Measurements from ENCODE around the gene NUBP2.

Gene NUBP2

GRCh38 chr16:1786242-1787055 lies 3.7 kb downstream of the NUBP2 start:
- H3K4me1 Mint-ChIP-seq = peaks cover 25% of the 10 kb centered on the region
- no peaks in the 10 kb centered on the region for H3K27me3 Mint-ChIP-seq
- no peaks in the 10 kb centered on the region for H3K9me3 Mint-ChIP-seq
- H3K27ac Mint-ChIP-seq (ENCODE audit: low read depth) = no peak overlapping the region
- H3K4me3 Mint-ChIP-seq = no peak overlapping the region
- DNase-seq (ENCODE audit: low spot score in 2 of 2) (no peak), ATAC-seq (replicated peaks; ENCODE audit: extremely low read depth, poor library complexity, severe bottlenecking) (no peak)
- H3K36me3 Mint-ChIP-seq (ENCODE audit: insufficient read depth) = peaks cover 14% of the 10 kb centered on the region

GRCh38 chr16:1787056-1787321 lies 4.2 kb downstream of the NUBP2 start:
- no peak for ATAC-seq (replicated peaks; ENCODE audit: extremely low read depth, poor library complexity, severe bottlenecking)
- no peaks in the 10 kb centered on the region for H3K9me3 Mint-ChIP-seq
- H3K36me3 Mint-ChIP-seq (ENCODE audit: insufficient read depth) = peaks cover 12% of the 10 kb centered on the region
- H3K27ac Mint-ChIP-seq (ENCODE audit: low read depth) = no peak overlapping the region
- peaks cover 19% of the 10 kb centered on the region for H3K4me1 Mint-ChIP-seq
- DNase-seq (ENCODE audit: low spot score in 2 of 2) = no peak
- H3K4me3 Mint-ChIP-seq = no peak overlapping the region
- no peaks in the 10 kb centered on the region for H3K27me3 Mint-ChIP-seq

GRCh38 chr16:1787322-1788094 lies 4.7 kb downstream of the NUBP2 start:
- ATAC-seq (replicated peaks; ENCODE audit: extremely low read depth, poor library complexity, severe bottlenecking) (no peak), DNase-seq (ENCODE audit: low spot score in 2 of 2) (no peak)
- Mint-ChIP-seq H3K4me1 (peaks cover 18% of the 10 kb centered on the region), H3K27me3 (no peaks in the 10 kb centered on the region), H3K9me3 (no peaks in the 10 kb centered on the region), H3K36me3 (ENCODE audit: insufficient read depth) (peaks cover 10% of the 10 kb centered on the region), H3K4me3 (no peak overlapping the region), H3K27ac (ENCODE audit: low read depth) (no peak overlapping the region)

GRCh38 chr16:1788095-1788707 lies 5.4 kb downstream of the NUBP2 start:
- H3K27ac Mint-ChIP-seq (ENCODE audit: low read depth) = no peak overlapping the region
- peaks cover 16% of the 10 kb centered on the region for H3K4me1 Mint-ChIP-seq
- no peak for ATAC-seq (replicated peaks; ENCODE audit: extremely low read depth, poor library complexity, severe bottlenecking)
- H3K4me3 Mint-ChIP-seq = no peak overlapping the region
- peaks cover 7% of the 10 kb centered on the region for H3K36me3 Mint-ChIP-seq (ENCODE audit: insufficient read depth)
- no peak for DNase-seq (ENCODE audit: low spot score in 2 of 2)
- no peaks in the 10 kb centered on the region for H3K9me3 Mint-ChIP-seq
- H3K27me3 Mint-ChIP-seq = no peaks in the 10 kb centered on the region

- Mint-ChIP-seq H3K4me1 (peaks cover 13% of the 10 kb centered on the region), H3K27me3 (no peaks in the 10 kb centered on the region), H3K4me3 (no peak overlapping the region), H3K9me3 (no peaks in the 10 kb centered on the region), H3K27ac (ENCODE audit: low read depth) (peak overlapping the region; percentile 76), H3K36me3 (ENCODE audit: insufficient read depth) (peaks cover 7% of the 10 kb centered on the region)
- ATAC-seq (replicated peaks; ENCODE audit: extremely low read depth, poor library complexity, severe bottlenecking) (no peak), DNase-seq (ENCODE audit: low spot score in 2 of 2) (no peak)
These were observed 5.9 kb downstream of the NUBP2 start for GRCh38 chr16:1788708-1789100.

GRCh38 chr16:1789643-1790045 lies 6.9 kb downstream of the NUBP2 start:
- Mint-ChIP-seq H3K27ac (ENCODE audit: low read depth) (no peak overlapping the region), H3K4me3 (no peak overlapping the region), H3K9me3 (no peaks in the 10 kb centered on the region), H3K27me3 (no peaks in the 10 kb centered on the region), H3K36me3 (ENCODE audit: insufficient read depth) (peaks cover 6% of the 10 kb centered on the region), H3K4me1 (peaks cover 13% of the 10 kb centered on the region)
- no peak for DNase-seq (ENCODE audit: low spot score in 2 of 2)
- ATAC-seq (replicated peaks; ENCODE audit: extremely low read depth, poor library complexity, severe bottlenecking) = no peak

GRCh38 chr16:1790261-1790610 lies 7.5 kb downstream of the NUBP2 start:
- DNase-seq (ENCODE audit: low spot score in 2 of 2) (no peak), ATAC-seq (replicated peaks; ENCODE audit: extremely low read depth, poor library complexity, severe bottlenecking) (no peak)
- H3K4me3 Mint-ChIP-seq = no peak overlapping the region
- no peaks in the 10 kb centered on the region for H3K9me3 Mint-ChIP-seq
- H3K4me1 Mint-ChIP-seq = peaks cover 9% of the 10 kb centered on the region
- no peak overlapping the region for H3K27ac Mint-ChIP-seq (ENCODE audit: low read depth)
- peaks cover 6% of the 10 kb centered on the region for H3K36me3 Mint-ChIP-seq (ENCODE audit: insufficient read depth)
- no peaks in the 10 kb centered on the region for H3K27me3 Mint-ChIP-seq

- H3K27ac Mint-ChIP-seq (ENCODE audit: low read depth) = no peak overlapping the region
- no peak overlapping the region for H3K4me3 Mint-ChIP-seq
- H3K36me3 Mint-ChIP-seq (ENCODE audit: insufficient read depth) = peaks cover 6% of the 10 kb centered on the region
- H3K27me3 Mint-ChIP-seq = no peaks in the 10 kb centered on the region
- H3K9me3 Mint-ChIP-seq = no peaks in the 10 kb centered on the region
- no peak for ATAC-seq (replicated peaks; ENCODE audit: extremely low read depth, poor library complexity, severe bottlenecking)
- peak in 1 of 2 donors; percentile 8 for DNase-seq (ENCODE audit: low spot score in 2 of 2)
- H3K4me1 Mint-ChIP-seq = peaks cover 5% of the 10 kb centered on the region
These were observed 8.0 kb downstream of the NUBP2 start for GRCh38 chr16:1790611-1791255.

- Mint-ChIP-seq H3K4me3 (no peak overlapping the region), H3K36me3 (ENCODE audit: insufficient read depth) (peaks cover 6% of the 10 kb centered on the region), H3K27ac (ENCODE audit: low read depth) (no peak overlapping the region), H3K4me1 (peaks cover 5% of the 10 kb centered on the region), H3K27me3 (no peaks in the 10 kb centered on the region), H3K9me3 (no peaks in the 10 kb centered on the region)
- ATAC-seq (replicated peaks; ENCODE audit: extremely low read depth, poor library complexity, severe bottlenecking) (no peak), DNase-seq (ENCODE audit: low spot score in 2 of 2) (no peak)
These were observed 8.6 kb downstream of the NUBP2 start for GRCh38 chr16:1791256-1791942.

GRCh38 chr16:1791943-1792812 lies 9.4 kb downstream of the NUBP2 start:
- ATAC-seq (replicated peaks; ENCODE audit: extremely low read depth, poor library complexity, severe bottlenecking) = no peak
- no peak overlapping the region for H3K4me3 Mint-ChIP-seq

GRCh38 chr16:1792836-1793577 lies 10.2 kb downstream of the NUBP2 start:
- no peaks in the 10 kb centered on the region for H3K27me3 Mint-ChIP-seq
- no peak overlapping the region for H3K4me3 Mint-ChIP-seq
- no peak for ATAC-seq (replicated peaks; ENCODE audit: extremely low read depth, poor library complexity, severe bottlenecking)
- peaks cover 3% of the 10 kb centered on the region for H3K36me3 Mint-ChIP-seq (ENCODE audit: insufficient read depth)
- no peak overlapping the region for H3K27ac Mint-ChIP-seq (ENCODE audit: low read depth)
- DNase-seq (ENCODE audit: low spot score in 2 of 2) = no peak
- peaks cover 5% of the 10 kb centered on the region for H3K4me1 Mint-ChIP-seq
- H3K9me3 Mint-ChIP-seq = no peaks in the 10 kb centered on the region

More at GRCh38 chr16:1791943-1792812, 9.4 kb downstream of the NUBP2 start:
- H3K27ac Mint-ChIP-seq (ENCODE audit: low read depth) = no peak overlapping the region
- no peaks in the 10 kb centered on the region for H3K27me3 Mint-ChIP-seq
- no peak for DNase-seq (ENCODE audit: low spot score in 2 of 2)
- H3K36me3 Mint-ChIP-seq (ENCODE audit: insufficient read depth) = peaks cover 3% of the 10 kb centered on the region
- peaks cover 5% of the 10 kb centered on the region for H3K4me1 Mint-ChIP-seq
- no peaks in the 10 kb centered on the region for H3K9me3 Mint-ChIP-seq
